G401.6 (cell line): ENCODE data around the gene RAD54L.
"Not testable (repeated sequence)": the region's sequence is repeated elsewhere in the genome, so short reads cannot be mapped to it uniquely, and the experiment has no call there.

Experiments used
- FAIRE-seq: peaks from 2 replicates; lab custom pipeline; 2012; peaks lifted over from hg19 to GRCh38; lab: Jason Lieb, UNC

Gene RAD54L

DNA sequence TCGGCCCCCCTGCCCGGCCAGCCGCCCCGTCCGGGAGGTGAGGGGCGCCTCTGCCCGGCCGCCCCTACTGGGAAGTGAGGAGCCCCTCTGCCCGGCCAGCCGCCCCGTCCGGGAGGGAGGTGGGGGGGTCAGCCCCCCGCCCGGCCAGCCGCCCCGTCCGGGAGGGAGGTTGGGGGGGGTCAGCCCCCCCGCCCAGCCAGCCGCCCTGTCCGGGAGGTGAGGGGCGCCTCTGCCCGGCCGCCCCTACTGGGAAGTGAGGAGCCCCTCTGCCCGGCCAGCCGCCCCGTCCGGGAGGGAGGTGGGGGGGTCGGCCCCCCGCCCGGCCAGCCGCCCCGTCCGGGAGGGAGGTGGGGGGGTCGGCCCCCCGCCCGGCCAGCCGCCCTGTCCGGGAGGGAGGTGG lies 5.8 kb upstream of the RAD54L start:
- FAIRE-seq = not testable (repeated sequence)

DNA sequence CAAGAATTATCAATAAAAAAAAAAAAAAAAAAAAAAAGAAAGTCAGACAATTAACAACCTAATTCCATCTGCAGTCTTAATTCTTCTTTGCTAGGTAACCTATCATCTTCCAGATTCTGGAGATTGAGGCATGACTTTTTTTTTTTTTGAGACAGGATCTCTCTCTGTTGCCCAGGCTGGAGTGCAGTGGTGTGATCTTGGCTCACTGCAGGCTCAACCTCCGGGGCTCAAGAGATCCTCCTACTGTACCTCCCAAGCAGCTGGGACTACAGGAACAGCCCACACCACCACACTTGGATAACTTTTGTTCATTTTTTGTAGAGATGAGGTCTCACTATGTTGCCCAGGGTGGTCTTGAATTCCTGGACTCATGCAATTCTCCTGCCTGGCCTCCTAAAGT lies 4.6 kb upstream of the RAD54L start:
- no peak for FAIRE-seq

DNA sequence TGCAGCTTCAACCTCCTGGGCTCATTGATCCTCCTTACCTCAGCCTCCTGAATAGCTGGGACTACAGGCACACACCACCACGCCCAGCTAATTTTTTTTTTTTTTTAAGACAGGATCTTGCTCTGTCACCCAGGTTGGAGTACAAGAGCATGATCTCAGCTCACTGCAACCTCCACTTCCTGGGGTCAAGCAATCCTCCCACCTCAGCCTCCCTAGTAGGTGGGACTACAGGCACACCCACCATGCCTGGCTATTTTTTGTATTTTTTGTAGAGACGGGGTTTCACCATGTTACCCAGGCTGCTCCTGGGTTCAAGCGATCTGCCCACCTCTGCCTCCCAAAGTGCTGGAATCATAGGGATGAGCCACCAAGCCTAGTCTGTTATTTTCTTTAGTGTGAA lies 3.7 kb upstream of the RAD54L start:
- not testable (repeated sequence) for FAIRE-seq

DNA sequence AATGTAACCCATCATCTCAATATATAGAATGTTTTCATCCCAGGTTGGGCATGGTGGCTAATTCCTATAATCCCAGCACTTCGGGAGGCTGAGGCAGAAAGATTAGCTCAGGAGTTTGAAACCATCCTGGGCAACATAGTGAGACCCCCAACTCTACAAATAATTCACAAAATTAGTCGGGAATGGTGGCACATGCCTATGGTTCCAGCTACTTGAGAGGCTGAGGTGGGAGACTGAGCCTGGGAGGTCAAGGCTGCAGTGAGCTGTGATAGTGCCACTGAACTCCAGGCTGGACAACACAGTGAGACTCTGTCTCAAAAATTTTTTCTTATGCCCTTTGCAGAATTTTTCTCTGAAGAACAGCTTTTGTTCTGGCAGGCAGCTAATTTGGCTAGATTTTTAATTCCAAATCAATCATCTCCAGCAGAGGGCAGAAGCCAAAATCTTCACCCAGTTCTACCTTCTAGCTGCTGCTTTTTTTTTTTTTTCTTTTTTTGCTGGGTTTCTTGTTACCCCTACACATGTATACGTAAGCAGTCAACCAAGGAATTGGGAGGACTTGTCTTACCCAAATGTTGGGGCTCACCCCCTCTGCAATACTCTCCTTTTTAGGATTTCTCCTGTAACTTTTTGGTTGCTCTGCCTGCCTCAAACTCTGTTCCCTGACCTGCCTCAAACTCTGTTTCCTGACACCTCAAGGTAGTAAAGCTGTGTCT lies 2.7 kb upstream of the RAD54L start:
- peak; percentile 57 for FAIRE-seq

DNA sequence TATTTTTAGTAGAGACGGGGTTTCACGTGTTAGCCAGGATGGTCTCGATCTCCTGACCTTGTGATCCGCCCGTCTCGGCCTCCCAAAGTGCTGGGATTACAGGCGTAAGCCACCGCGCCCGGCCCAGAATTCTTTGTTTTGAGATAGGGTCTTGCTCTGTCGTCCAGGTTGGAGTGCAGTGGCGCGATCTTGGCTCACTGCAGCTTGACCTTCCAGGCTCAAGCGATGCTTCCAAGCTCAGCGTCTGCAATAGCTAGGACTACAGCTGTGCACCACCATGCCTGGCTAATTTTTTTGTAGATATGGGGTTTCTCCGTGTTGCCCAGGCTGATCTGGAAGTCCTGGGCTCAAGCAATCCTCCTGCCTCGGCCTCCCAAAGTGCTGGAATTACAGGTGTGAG lies 1.4 kb upstream of the RAD54L start:
- not testable (repeated sequence) for FAIRE-seq

DNA sequence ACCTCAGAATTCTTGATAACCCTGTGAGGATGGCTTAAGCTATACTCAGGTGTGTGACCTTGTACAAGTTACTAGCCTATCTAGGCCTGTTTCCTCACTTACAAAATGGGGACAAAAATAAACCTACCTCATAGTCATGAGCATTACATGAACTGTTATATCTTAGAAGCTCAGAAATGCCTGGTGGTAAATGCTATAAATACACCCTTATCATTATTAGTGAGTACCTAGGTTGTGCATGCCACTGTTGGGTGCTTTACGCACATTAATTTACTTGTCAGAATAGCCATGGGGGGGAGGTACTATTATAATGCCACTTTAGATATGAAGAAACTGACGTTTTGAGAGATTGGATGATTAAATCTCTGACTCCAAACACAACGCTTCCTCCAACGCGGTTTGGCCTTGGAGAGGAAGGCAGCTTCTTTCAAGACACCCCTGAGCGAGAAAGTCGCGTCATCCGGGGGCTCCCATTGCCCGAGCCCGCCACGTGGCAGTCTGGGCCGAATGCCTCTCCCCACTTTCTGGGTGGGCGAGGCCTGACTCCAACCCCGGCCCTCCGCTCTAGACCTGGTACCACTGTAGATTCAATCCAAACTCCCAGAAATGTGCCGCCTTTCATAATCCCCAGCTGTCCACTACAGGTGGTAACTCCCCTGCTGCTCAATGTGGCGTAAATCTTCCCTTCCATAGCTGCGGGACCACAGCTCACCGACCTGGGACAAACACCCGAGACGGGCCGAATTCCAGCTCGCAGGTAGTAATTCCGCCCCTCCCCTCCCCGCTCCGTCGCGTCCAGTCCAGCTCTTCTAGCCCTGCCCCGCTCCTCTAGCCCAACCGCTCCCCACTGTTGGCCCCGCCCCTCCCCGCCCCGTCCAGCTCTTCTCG lies 771 bp upstream of the RAD54L start:
- no peak for FAIRE-seq

DNA sequence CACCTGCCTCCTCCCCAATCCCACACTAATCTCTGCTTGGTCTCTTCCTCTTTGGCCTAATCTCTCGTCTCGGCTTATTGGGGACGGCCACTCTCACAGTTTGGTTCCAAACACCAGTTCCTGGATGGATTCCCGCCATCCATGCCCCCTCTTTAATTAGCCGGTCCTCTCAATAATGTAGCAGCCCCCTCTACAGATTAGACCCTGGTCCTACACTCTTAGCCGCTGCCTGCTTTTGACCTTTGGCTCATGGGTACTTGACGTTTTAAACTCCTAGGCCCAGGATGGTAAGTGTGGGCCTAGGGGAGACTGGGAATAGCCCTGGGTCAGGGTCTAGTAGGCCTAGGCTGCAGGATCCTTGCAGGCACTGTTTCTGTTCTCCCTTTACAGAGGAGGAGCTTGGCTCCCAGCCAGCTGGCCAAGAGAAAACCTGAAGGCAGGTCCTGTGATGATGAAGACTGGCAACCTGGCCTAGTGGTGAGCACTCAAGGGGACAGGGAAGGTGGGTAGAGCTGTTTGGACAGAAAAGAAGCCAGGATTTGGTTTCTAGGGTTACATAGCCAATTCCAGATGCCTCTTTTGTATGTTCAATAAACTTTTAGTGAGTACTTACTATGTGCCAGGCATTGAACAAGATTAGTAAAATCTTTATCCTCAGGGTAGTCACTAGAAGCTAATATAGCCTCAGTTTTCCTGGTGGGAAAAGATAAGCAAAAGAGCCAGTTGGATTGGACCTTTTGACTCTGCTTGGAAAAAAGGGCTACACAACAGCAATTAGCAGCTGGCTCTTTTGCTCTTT lies 758 bp downstream of the RAD54L start:
- FAIRE-seq = no peak

DNA sequence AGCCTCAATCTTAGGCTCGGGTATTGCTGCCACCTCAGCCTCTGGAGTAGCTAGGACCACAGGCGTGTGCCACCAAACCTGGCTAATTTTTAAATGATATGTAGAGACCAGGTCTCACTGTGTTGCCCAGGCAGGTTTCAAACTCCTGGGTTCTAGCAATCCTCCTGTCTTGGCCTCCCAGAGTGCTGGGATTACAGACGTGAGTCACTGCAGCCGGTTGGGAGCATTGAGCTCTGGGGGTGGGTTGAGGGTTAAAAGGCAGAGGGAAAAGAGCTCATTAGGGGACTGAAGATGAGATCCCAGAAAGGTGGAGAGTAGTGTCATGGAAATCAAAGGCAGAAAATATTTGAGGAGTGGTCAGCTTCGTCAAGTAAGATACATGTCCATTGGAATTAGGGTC lies 7.1 kb downstream of the RAD54L start:
- FAIRE-seq = no peak

DNA sequence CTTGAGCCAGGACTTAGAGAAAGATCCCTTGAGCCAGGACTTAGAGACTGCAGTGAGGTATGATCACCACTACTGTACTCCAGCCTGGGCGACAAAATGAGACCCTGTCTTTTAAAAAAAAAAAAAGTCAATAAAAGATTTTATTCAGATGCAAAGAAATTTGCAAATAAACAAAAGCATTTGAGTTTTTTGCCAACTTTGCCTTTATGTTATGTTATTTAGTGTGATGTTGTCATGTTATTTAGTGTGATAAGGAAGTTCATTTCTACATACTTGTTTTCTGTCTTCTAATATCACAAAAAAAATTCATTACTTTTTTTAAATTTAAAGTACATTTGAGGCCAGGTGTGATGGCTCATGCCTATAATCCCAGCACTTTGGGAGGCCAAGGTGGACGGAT lies 9.0 kb downstream of the RAD54L start:
- FAIRE-seq = no peak

DNA sequence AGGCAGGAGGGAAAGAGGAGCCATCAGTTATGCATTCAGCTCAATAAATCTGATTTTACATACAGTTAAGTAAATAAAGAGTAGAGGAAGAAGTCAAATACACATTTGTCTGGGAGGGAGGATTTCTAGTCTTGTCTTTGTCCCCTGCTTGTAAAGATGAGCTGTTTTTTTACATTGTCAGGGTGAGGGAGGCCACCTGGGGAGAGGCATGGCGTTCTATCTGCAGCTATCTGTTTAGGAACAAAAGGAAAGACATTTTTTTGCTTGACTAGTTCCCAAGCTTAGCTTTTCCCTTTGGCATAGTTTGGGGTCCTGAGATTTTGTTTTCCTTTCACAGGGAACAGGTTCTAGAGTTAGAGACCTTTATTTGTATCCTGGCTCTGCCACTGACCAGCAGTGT lies 14.9 kb downstream of the RAD54L start:
- no peak for FAIRE-seq

DNA sequence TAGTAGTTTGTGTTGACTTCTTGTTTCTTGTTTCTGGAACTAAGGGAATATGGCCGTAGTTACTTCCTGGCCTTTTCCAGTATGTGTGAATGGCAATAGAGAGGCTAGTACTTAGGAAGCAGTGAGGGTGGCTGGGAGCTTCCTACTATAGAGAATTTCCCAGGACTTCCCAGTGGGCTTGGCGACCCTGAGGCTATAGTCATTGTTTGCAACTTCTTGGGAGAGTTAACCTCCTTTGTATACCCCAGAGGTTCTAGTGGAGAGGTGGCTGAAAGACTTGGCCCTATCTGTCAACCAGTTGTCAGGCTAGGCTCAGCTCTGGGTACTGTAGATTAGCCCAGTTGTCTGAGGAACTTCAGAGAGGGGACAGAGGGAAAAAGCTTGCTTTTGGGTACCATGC lies 15.6 kb downstream of the RAD54L start:
- FAIRE-seq = no peak

DNA sequence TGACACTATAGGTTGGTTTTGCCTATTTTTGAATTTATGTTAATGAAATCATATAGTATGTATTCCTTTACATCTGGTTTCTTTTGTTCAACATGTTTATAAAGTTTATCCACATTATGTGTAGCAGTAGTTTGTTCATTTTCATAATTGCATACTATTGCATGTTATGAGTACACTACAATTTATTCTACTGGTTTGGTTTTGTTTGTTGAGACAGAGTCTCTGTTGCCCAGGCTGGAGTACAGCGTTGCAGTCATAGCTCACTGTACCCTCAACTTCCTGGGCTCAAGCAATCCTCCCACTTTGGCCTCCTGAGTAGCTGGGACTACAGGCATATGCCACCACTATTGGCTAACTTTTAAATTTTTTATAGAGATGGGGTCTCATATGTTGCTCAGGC lies 21.0 kb downstream of the RAD54L start:
- FAIRE-seq = no peak

DNA sequence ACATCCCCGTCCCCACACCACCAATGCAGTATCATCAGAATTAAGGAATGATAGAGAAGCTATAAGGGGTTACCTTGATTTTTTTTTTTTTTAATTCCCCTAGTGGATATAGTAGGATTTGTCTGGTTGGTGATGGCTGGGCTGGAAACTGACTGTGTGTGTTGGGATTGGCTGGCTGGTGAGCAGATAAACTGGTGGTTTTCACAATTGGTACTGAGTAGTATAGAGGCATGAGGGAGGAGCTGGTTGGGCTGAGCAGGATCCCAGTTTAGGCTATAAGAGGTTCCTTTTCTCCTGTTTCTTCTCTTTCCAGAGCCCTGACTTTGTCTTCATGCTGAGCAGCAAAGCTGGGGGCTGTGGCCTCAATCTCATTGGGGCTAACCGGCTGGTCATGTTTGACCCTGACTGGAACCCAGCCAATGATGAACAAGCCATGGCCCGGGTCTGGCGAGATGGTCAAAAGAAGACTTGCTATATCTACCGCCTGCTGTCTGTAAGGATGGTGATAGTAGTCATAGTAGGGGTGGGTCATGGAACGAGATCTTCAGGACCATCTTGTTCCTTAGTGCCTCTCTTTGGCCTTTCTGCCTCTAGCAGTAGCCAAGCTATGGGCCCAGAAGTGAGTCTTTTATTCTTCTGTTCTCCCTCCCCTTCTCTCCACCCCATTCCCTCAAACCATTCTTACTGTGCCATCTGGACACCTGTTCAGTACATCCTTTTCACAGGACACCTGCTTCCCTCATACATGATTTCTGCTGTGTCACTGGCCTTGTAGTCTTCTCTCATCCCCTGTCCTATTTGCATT lies 26.9 kb downstream of the RAD54L start:
- FAIRE-seq = no peak

DNA sequence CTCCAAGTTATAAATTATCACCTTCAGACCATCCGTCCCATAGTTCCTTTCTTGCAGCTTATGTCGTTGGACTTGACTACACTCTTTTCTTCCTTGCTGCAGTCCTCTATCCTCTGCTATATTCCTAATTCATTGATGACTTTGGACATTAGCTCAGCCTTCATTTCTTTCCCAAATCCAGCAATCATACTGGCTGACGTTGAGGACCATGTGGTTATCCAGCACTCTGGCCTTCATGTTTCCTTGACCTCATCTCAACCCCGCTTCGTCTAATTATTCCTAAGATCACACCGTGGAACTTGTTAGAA lies 27.4 kb downstream of the RAD54L start:
- FAIRE-seq = no peak

DNA sequence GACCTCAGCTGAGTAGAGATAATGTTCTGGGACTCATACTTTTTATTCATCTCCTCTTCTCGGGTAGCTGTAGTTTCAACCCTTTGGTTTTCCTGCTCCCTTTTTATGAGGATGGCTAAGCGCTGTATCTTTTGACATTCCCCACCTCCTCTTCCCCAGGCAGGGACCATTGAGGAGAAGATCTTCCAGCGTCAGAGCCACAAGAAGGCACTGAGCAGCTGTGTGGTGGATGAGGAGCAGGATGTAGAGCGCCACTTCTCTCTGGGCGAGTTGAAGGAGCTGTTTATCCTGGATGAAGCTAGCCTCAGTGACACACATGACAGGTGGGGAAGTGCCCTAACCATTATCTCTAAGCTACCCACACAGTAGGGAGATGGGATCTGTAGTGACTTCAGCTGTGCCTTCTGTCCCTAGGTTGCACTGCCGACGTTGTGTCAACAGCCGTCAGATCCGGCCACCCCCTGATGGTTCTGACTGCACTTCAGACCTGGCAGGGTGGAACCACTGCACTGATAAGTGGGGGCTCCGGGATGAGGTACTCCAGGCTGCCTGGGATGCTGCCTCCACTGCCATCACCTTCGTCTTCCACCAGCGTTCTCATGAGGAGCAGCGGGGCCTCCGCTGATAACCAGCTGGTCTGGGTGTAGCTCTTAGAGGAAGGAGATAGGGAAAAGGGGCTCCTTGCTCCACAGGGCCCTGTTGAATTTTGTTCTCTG lies 30.3 kb downstream of the RAD54L start:
- no peak for FAIRE-seq

DNA sequence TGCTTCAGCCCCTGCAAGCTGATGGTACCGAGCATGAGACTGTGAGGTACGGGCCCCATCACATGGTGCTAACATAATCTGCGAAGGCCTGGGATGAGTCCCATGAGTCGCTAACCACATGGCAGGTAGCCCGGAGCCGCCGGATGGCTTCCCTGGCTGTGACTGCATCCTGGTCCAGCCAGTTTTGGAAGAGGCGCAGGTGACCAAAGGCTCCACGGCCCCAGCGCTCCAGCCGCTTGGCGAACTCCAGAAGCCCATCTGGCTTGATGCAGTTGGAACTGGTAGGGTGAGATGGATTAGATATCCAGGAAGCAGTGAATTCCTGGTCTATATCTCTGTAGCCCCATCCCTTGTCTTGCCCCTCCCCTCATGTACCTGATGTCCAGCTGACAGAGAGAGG lies 31.2 kb downstream of the RAD54L start:
- no peak for FAIRE-seq

DNA sequence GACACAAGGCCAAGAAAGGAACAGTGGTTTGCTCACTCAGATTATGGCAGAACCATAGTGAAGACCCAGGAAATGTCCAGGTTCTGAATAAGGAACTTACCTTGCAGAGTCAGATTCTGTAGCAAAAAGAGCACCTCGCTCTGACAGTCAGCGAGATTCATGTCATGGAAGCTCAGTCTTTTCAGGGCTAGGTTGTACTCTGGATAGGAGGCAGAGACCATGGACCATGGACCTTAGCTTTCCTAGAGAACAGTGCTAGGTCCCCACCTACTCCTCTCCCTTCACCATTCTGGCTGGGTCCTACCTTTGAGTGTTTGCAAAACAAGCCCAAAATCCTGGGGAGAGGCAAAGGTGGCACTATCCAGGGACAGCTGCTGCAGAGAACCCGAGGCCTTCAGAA lies 32.5 kb downstream of the RAD54L start:
- no peak for FAIRE-seq

DNA sequence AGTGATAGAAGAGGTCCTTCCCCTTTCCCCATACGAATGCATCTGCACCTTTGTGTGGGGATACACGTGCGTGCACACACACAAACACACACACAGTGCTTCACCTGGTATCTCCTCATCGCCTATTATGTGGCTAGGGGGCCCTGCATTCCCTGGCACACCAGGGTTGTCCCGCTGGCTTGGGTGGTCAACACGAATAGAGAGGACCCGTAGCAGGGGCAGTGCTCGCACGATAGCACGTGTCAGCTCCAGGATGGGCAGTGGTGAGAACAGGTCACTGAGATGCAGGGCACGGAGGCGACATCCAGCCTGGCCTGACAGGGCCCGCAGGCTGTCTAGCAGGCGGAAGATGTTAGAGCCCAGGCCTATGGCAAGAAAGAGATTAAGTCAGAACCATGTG lies 33.5 kb downstream of the RAD54L start:
- no peak for FAIRE-seq

DNA sequence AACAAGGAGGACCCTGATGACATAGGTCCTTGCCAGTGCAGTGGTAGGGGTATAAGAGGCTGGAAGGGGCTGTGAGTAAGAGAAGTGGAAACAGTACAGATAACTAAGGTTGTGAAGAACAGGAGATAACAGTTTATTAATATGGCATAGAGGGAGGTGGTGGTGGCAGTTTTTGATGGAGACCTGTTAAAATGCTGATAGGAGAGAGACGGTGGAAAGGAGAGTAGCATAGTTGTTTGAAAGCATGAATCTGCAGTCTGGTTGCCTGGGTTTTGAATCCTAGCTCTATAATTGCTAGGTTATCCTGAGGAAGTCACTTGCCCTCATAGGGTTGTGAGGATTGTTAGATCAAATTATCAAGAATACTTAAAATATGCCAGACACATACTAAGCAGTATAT lies 36.5 kb downstream of the RAD54L start:
- FAIRE-seq = no peak

DNA sequence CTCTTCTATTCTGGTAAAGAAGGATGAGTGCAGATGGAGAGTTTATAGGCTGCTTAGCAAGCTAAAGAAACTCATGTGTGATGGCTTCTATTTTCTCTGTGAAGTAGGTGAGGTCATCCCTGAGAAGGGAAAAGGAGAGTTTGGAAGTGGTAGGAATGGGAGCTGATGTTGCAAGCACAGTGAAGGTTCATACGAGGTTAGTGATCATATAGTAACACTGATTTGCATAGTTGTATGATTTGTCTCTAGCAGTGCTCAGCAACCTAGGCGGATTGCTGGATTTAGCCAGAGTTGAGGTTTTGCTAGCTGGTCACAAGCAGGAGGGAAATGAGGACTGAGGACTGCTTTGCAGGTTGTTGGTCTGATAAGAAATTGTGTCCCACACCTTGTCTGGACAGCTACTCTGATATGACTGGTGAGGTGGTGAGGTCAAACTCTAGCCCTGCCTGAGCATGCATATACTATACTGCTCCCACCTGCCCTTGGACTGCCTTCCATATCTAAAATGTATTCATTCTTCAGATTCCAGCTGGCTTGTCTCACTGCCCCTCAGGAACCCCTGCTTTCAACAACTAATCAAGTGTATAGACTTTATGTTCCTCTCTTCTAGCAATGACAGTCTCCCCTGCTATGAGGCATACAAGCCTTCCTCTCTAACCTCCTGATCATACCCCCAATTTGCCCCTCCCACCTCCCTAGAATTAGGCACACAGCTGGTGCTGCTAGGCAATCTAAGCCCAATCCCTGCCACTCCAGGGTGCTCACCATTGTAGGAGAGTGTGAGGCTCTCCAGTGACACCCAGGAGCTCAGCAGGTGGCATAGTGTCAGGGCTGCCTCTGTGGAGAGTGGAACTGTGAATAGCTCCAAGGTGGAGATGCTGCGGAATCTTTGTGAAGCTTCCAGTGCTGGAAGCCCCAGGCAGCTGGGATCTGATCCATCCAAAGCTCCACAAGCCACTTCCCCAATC lies 37.3 kb downstream of the RAD54L start:
- no peak for FAIRE-seq
